M059J (cell line): Measurements from ENCODE around the gene RTL5. TPM values are rescaled to one million over a fixed set of nuclear protein-coding genes. Genes with fewer than 3 reads are reported as not detected.
A peak's percentile ranks its signal among the peaks of the same experiment; 100 is the strongest.

Experiments
- DNase-seq: peaks from one replicate; pipeline ENCODE4 v3.0.0-alpha.2; 2012; ENCODE audit warnings: low read depth
- total RNA-seq: library from RNA; depleted of rRNA; stranded (reverse); fragments of >200 nt; shearing (Covaris generic); gene quantifications from 2 replicates; pipeline ENCODE4 v1.2.3, GENCODE V29; 2014

The RTL5 gene
- total RNA-seq, 1 experiment from 2014 or later, result 0.39 TPM

DNA sequence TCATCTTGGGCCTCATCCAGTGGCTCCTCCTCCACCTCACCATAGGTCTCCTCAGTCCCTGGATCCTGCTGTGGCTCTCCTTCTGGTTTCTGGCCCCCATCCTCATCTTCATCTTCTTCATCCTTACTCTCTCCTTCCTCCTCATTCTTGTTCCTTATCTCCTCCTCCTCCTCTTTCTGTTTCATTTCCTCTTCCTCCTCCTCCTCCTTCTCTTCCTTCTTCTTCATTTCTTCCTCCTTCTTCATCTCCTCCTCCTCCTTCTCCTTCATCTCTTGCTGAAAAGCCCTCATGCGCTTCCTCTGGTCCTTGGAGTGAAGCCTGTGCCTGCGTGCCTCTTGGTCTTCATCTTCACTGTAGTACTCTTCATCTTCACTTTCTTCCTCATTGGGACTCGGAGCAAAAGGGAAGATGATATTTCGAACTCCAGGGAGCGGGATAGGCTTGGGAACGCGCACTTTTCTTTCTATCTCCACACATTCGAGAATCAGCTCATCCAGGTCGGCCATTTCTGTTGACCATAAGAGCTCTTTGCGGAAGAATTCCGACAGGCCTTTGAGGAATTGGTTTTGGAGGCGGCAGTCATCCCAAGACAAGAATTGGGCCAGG, 1.5 kb downstream of the RTL5 start:
- no peak for DNase-seq

DNA sequence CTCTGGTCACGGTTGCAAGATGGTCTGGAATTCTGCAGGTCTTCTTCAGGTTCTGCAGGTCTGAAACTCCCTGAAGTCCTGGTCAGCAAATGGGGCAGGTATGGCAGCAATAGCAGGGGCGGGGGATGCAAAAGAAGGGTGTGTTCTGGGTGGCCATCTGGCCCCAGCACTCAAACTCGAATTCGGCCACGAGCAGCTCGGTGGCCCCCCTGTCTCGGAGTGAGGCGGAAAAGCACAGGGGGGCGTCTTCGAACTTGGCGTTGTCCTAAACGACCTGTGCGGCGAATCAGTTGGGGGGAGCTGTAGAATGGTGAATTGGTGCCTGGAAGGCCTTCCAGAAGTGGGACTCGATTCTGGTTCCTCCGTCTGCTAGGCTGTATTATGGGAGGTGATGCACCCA, 2.1 kb downstream of the RTL5 start:
- no peak for DNase-seq

DNA sequence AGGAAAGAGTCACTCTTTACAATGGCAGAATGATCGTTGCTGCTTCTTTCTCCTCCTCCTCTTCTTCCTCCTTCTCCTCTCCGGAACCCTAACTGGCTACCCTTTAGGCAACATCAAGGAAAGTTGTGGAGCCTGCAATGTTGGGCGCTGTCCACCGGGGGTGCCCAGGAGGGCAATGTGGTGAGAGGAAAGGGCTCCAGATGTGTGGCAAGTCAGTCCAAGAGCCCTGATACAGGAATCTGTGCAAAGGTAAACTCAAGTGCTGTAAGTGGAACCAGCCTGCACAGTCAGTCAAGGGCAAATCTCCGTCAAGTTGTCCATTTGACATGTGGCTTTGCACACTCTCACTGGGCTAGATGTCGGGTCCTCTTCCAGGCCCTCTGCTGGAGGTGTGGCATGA, 2.8 kb downstream of the RTL5 start:
- DNase-seq, result peak; percentile 34

DNA sequence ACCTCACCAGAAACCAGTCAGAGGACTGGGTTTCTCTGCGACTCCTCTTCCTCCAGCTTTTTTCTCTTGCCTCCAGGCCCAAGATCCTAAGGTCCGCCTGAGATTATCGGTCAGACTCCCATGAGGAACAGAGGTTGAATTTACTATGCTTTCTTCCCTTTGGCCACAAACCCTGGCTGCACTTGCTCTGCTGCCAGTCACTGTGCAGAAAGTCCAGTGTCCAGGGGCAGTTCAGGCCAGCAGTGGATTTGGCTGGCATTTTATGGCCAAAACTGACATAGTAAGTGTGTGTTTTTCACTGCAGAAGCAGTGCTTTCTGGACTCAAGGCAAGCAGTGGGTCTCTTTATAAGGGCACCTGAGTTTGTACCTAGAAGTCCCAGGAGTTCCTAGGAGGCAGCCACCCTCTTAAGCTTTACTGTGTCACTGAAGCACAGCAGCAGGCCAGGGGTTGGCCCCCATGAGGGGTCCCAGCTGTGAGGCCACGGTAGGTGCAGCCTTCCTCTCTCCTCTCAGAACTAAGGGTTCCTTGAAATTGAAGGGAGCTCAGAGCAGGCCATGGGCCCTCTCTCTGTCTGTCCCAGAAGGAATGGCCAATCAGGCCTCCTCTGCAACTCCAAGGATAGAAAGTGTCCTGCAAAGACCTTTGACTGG, 3.4 kb downstream of the RTL5 start:
- DNase-seq, result no peak

DNA sequence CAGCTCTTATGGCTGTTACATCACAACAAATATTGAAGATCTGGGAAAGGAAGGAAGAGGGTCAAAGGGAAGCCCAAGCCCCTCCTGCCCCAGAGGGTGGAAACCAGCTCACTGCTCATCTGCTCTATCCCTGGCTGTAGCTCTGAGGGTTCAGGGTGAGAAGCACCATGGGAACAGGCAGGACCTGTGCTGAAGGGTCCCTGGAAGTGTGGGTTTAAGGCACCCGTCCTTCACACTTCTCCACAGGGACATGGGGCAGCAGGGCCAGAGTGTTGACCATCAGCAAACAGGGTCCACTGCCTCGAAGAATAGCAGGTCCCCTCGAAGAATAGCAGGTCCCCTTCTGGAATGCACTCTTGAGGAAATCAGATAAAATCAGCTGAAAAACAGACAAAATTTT, 4.4 kb downstream of the RTL5 start:
- no peak for DNase-seq

DNA sequence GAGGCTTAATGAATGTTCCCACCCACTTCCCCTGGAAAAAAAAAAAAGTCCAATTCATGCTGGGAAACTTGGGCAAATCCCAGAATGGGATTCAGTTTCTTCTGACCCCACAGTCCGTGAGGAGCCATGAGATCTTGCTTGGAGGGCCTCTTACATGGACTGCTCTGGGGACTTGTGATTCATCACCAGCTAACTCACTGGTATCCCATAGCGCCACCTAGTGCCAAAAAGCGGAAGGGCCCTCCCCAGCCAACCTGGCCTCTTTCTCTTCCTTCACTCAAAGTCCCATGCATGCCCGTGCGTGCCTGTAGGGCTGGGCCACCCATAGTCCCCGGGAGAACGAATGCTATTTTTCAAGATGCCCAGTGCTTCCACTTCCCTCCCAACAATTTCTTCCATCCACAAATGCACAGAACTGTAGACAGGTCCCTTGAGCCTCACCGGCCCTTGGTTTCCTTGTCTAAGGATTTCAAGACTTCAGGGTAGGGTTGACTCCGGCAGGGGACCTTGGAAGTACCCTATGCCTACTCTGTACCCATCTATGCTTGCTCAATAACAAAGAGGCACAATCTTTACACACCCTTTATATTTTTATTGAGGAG, 5.1 kb downstream of the RTL5 start:
- peak; percentile 78 for DNase-seq

DNA sequence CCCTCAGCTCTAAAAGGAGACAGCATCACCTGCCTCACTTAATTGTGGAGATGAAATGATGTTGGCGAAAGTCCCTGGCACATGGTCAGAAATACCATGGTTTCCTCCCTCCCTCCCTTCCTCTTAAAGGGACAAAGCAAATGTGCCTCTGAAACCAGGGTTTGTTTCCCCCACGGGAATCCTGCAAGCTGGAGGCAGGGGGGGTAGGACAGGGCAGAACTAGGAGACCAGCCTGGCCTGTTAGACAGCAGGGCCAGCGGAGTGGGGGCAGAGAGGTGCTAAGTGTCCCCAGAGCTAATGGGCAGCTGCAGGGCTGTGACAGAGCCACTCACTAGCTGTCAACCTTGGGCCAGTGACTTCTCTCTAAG, 5.7 kb downstream of the RTL5 start:
- DNase-seq, result no peak

DNA sequence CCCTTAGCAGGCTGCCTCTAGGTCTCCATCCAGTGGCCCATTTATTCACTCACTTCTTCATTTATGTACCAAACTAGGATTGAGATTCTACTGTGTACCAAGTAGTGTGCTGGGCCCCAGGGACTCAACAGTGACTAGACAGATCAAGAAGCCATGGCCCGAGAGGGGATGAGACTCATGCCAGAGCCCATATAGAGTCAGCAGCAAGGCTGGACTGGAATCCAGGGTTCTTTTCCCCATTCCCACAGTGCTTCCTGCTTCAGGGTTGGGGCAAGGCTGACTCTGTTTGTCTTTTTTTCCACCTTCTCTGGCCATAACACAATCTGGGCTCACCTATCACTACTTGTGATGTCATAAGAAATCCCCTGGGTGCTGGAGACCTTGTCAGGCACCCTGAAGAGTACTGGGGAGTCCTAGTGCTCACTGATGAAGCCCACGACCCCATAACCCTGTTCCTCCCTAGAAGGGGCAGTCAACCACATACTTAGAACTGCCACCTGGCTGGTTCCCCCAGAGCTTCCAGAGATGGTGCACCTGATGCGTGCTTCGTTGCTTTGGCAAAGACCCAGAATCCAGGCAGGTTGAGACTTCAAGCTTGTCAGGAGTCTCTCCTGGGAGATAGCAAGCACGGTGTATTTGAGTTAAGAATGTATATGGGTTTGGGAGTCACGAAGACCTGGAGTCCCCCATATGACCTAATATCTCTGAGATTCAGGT, 6.2 kb downstream of the RTL5 start:
- no peak for DNase-seq

DNA sequence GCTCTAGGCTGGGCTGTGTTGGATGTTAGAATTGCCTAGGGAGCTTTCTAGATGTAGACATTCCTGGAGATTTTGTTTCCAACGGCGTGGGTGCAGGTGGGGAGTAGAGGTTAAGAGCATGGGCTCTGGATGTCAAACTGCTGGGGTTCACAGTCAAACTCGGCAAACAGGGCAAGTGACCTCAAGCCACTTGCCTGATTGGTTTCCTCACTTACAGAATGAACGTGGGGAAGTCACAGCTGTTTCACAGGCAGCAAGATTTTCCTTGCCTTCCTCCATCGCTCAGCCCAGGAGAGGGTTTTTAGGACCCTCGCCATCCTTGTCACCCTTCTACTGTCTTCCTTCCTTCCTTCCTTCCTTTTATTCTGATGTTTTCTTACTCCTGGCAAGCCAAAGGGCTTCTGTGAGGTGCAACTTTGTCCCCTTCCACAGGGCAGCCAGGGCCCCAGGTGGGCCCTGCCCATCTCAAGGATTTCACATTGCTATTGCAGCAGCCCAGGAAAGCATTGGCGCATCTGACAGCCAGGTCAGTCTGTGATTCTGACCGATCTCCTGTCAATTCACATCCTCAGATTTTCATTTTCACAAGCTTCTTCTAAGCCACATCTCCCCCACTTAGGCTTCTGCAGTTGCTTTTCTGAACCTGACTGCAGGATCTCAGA, 7.0 kb downstream of the RTL5 start:
- DNase-seq, result no peak

DNA sequence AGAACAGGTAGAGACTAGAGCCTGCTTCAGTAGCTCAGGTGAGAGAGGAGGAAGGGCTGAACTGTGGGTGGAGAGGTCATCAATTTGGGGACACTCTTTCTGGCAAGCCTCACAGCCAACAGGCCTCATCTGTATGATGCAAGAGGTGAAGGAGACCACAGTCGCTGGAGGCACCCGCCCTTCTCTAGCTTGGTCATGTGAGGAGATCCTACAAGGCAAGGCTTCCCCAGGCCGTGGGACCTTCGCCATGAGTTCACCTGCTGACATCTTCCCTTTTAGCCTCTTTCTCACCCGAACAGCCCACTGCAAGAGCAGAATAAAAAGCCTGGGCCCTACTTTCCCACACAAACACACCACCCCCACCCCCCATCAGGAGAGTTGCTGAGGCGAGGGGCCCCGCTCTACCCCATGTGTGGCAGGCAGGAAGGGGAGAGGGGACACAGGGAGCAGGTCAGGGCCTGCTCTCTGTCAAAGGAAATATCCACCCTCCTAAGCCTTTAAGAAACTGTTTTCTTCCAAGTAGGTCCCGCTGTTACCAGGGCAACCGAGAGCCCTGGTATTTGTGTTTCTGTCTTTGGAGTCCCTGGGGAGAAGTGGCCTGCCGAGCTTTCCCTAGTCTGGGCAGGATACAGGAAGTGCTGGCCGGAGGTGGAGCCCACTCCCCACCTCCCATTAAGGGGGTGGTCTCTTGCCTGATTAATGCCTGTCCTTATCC, 8.1 kb downstream of the RTL5 start:
- peak; percentile 76 for DNase-seq

DNA sequence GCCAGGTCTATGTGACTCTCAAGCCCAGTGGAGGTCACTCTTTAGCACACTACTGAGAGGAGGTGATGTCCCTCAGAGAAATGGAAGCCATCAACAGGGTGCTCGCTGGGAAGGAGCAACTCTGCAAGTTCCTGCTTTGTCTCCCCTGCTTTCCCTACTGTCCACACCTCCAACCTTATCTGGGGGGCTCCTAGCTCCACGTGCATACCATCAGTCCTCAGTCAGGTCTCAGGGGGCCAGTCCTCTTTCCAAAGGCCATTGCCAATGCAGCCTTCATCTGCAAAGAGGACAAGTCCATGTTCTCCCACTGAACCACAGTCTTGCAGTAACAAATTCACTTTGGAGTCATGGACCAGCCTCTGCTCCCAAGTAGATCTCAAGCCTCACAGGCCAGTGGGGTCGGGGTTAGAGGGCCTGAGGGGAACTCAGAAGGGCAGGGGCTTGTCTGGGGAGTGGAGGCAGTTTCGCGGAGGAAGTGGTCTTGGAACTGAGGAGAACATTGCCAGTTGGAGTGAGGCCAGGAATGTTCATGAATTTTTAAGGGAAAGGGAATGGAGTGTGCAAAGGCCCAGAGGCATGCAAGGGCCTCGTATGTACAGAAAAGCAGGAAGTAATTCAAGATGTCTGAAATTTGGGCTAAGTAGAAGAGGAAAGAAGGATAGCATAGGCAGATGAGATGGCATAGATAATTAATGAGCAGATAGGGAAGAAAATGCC, 8.9 kb downstream of the RTL5 start:
- DNase-seq, result no peak

DNA sequence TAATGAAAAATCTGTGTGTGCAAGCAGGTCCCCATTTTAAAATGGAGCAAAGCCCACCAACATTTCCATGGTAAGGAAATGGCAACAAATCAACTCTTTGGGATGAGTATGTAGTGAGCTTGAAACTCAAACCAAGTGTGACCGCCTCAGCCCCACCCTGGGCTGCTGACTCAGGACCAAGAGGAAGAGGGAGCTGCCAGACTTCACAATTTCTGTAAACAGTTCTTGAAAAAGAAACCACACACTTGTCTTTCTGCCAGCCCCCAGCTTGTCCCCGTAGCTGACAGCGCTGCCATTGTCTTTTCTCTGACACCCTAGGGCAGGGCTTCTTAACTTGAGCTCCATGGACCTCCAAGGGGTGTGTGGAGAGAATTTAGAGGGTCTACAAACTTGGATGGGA, 10.3 kb downstream of the RTL5 start:
- peak; percentile 88 for DNase-seq

DNA sequence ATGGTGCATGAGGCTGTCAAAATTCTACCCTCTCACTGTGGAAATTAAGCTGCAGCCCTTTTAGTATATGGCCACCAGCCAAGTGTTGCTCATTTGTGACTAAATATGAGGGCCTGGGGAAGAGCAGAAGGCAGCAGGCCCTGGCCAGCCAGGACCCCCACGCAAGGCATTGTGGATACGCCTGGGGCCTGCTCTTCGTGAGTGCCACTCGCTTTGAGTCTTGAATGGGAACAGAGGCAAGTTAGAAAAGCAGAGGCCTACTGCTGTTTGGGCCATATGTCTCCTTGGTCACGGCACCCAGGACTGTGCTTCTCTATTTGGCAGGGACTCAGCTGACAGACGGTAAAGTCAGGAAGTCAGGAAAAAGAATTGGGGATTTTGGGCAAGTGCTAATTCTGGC, 10.9 kb downstream of the RTL5 start:
- DNase-seq, result no peak

DNA sequence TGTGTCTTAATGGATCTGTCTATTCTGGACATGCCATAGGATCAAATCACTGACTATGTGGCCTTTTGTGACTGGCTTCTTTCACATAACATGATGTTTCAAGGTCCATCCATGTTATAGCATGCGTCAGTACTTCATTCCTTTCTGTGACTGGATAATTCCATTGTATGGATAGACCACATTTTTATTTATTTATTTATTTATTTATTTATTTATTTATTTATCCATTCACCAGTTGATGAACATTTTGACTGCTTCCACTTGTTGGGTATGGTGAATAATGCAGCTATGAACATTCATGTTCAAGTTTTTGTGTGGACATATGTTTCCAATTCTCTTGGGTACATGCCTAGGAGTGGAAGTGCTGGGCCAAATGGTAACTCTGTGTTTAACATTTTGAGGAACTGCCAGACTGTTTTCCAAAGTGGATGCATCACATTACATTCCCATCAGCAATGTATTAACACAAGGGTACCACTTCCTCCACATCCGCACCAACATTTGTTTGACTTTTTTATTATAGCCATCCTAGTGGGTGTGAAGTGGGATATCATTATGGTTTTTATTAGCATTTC, 14.0 kb downstream of the RTL5 start:
- DNase-seq, result no peak

DNA sequence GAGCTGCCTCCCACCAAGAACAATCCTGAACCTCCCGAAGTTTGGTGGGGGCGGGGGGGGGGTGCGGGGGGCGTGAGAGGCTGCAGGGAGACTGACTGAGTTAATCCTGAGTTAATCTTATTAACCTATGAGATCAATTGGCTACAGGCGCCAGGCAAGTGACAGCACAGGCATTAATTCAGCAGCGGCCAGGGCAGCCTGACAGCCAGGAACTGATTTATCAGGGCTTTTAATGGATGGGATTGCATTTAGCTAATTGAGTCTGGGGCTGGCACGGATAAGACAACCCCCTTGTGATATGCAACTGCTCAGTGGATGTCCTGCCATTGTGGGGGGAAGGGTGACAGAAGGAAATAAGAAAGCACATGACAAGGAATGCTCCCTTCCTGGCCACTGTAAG, 16.3 kb downstream of the RTL5 start:
- DNase-seq, result no peak

DNA sequence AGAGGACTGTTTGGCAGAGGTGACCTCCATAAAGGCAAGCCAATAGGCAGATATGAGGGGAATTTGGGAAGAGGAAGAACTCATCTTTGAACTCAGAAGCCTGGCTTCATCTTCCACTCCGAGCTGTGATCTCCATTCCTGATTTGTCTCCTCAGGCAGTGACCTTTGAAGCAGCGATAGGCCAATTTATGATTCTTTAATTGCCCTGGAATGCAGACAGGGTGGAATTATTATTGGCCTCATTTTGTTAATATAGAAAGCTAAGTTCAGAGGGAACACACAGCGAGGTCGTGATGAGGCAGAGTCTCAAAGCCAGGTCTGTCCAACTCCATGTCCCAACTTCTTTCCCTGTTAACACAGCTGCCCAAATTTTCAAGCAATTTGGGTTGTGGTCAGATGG, 16.9 kb downstream of the RTL5 start:
- DNase-seq, result no peak

DNA sequence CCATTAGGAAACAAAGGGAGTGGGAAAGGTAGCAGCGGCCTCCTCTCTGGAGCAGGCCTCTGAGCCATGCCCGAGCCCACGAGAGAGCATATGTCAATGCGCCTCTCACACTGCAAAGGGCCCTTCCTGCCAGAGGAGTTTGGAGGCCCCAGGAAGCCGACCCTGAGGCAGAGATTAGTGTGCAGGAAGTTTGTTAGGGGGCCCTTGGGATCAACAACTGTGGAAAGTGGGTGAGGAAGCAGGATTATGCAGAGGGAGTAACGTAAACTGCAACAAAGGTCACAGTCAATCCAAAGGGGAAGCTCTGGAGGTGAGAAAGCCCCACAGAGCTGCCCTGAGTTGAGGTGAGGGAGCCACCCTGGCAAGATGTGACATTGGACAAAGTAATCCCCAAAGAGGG, 17.4 kb downstream of the RTL5 start:
- DNase-seq, result no peak

DNA sequence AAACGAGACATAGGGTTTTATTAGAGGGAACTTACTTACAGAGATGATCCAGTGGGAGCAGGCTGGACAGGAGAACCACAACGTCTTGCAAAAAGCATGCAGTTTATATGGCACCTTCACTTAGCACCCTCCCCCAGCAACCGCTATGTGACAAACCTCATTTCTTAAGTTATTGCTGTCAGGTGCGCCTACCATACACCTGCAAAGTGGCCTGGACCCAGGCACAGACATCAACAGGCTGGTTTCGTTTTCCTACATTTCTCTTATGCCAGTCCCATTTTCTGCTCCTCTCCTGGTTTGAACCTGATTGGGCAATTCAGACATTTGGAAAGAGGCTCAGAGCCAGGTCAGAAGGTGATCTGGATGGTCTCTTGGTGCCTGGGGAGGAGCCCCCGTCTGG, 18.3 kb downstream of the RTL5 start:
- DNase-seq, result no peak

DNA sequence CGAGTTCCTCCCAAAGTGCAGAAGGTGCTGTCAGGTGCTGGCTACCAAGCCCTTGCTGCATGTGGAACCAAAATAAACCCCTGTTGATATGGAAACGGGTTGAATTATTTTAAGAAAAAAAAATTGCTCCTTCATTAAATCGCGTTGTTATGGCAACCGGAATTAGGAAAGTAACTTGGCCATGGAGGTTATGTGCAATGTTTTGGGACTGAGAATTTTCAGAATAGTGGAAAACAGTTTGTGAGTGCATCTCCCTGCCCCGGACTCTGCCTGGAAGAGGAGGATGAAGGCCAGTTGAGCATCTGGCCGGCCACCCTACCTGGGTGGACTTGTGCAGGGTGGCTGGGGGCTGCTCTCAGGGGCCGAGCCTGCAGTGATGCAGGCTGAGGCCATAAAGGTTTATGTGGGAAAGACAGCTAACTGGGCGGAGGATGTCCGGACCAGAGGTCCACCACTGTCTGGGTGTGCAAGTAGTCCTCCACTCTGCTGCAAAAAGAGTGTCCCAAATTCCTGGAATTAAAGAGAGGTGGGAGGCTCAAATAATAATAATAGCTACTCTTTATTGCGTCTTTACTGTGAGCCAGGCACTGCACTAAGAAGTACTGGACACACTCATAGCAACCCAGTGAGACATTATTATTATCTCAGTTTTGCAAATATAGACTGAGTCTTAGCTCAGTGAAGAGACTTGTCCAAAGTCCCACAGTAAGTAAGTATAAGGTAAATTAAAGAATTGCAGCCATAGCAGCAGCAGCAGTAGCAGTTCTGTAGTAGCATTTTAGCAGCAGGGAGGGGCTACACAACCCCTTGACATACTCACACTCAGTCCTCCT, 20.6 kb downstream of the RTL5 start:
- DNase-seq, result no peak
